ENCODE results near the gene PHC2.

Gene PHC2

GRCh38 chr1:33384040-33384812 is 46.7 kb downstream of the PHC2 start:
- DNase-seq = no peak

GRCh38 chr1:33383489-33383888 is 47.4 kb downstream of the PHC2 start:
- no peak for DNase-seq

GRCh38 chr1:33382661-33383415 is 48.1 kb downstream of the PHC2 start:
- DNase-seq = no peak

GRCh38 chr1:33381977-33382376 is 48.9 kb downstream of the PHC2 start:
- DNase-seq = no peak

- no peak for DNase-seq
Observed at GRCh38 chr1:33380811-33381210, 50.1 kb downstream of the PHC2 start.

GRCh38 chr1:33379631-33380354 is 51.1 kb downstream of the PHC2 start:
- DNase-seq = no peak

GRCh38 chr1:33378976-33379375 is 51.9 kb downstream of the PHC2 start:
- no peak for DNase-seq

GRCh38 chr1:33378524-33378923 is 52.4 kb downstream of the PHC2 start:
- no peak for DNase-seq

- DNase-seq = no peak
Observed at GRCh38 chr1:33377756-33378155, 53.1 kb downstream of the PHC2 start.

- no peak for DNase-seq
Observed at GRCh38 chr1:33377013-33377412, 53.9 kb downstream of the PHC2 start.

GRCh38 chr1:33375316-33375715 is 55.6 kb downstream of the PHC2 start:
- no peak for DNase-seq

- no peak for DNase-seq
Observed at GRCh38 chr1:33374336-33375105, 56.4 kb downstream of the PHC2 start.

- no peak for DNase-seq
Observed at GRCh38 chr1:33373606-33374005, 57.3 kb downstream of the PHC2 start.

- DNase-seq = no peak
Observed at GRCh38 chr1:33372677-33373076, 58.2 kb downstream of the PHC2 start.

- DNase-seq = no peak
Observed at GRCh38 chr1:33372162-33372561, 58.7 kb downstream of the PHC2 start.

GRCh38 chr1:33371334-33371733 is 59.6 kb downstream of the PHC2 start:
- no peak for DNase-seq

GRCh38 chr1:33370827-33371226 is 60.1 kb downstream of the PHC2 start:
- DNase-seq = no peak

GRCh38 chr1:33370301-33370700 is 60.6 kb downstream of the PHC2 start:
- no peak for DNase-seq

- DNase-seq = no peak
Observed at GRCh38 chr1:33369764-33370163, 61.1 kb downstream of the PHC2 start.

GRCh38 chr1:33369081-33369480 is 61.8 kb downstream of the PHC2 start:
- no peak for DNase-seq

GRCh38 chr1:33368431-33368830 is 62.5 kb downstream of the PHC2 start:
- no peak for DNase-seq

- peak; percentile 75 for DNase-seq
Observed at GRCh38 chr1:33367485-33368405, 63.1 kb downstream of the PHC2 start.
